Keratinocyte (primary cell): ENCODE measurements around the gene PRIMA1. TPM values are rescaled to one million over a fixed set of nuclear protein-coding genes. Genes with fewer than 3 reads are reported as not detected.

Experiments used
- DNase-seq: peaks from one replicate; pipeline ENCODE4 v3.0.0-alpha.2; 2011; ENCODE audit warnings: low read depth, missing footprints, low spot score
- FAIRE-seq: peaks from 2 replicates; lab custom pipeline; 2011; peaks lifted over from hg19 to GRCh38; lab: Jason Lieb, UNC
- H2AFZ ChIP-seq: 2 replicates; pipeline ENCODE4 v1.6.0; 2012; ENCODE audit warnings: low read length, control low read depth, inconsistent platforms; ENCODE audit not compliant: control insufficient read depth
- H3K27ac ChIP-seq: 2 replicates; pipeline ENCODE4 v1.5.1; 2011; ENCODE audit warnings: low read length; ENCODE audit not compliant: control insufficient read depth, insufficient read depth
- H3K27me3 ChIP-seq: 3 replicates; pipeline ENCODE4 v1.6.0; 2011; ENCODE audit warnings: low read length; ENCODE audit not compliant: control insufficient read depth, insufficient read depth; ENCODE audit errors: extremely low read depth
- H3K36me3 ChIP-seq, 2 experiments: 2 replicates in 1 of 2; 3 replicates in 1 of 2; pipeline ENCODE4 v1.5.1; 2011; ENCODE audit warnings: low read length in 2 of 2, mild to moderate bottlenecking in 1 of 2; ENCODE audit not compliant: control insufficient read depth in 2 of 2, insufficient read depth in 2 of 2; ENCODE audit errors: extremely low read depth in 1 of 2
- H3K4me1 ChIP-seq: 3 replicates; pipeline ENCODE4 v1.5.1; 2011; ENCODE audit warnings: low read length; ENCODE audit not compliant: control insufficient read depth, insufficient read depth; ENCODE audit errors: extremely low read depth
- H3K4me2 ChIP-seq: 3 replicates; pipeline ENCODE4 v1.6.0; 2011; ENCODE audit warnings: low read depth, low read length; ENCODE audit not compliant: control insufficient read depth, insufficient read depth; ENCODE audit errors: extremely low read depth
- H3K4me3 ChIP-seq, 3 experiments: fragments of 200-600 bp in 1 of 3; sonication (generic) in 1 of 3; 2 replicates in 2 of 3; 3 replicates in 1 of 3; pipeline ENCODE4 v1.5.1; 2011 to 2016; ENCODE audit warnings: low read length in 3 of 3, mild to moderate bottlenecking in 3 of 3, control low read depth in 2 of 3, inconsistent platforms in 1 of 3, low read depth in 1 of 3, mixed read lengths in 1 of 3, mixed run types in 1 of 3, moderate library complexity in 1 of 3; ENCODE audit not compliant: control insufficient read depth in 2 of 3, insufficient read depth in 2 of 3; ENCODE audit errors: extremely low read depth in 1 of 3
- H3K79me2 ChIP-seq: 2 replicates; pipeline ENCODE4 v1.6.0; 2012; ENCODE audit warnings: low read length; ENCODE audit not compliant: control insufficient read depth, insufficient read depth
- H3K9ac ChIP-seq: 3 replicates; pipeline ENCODE4 v1.6.0; 2011; ENCODE audit warnings: low read length; ENCODE audit not compliant: control insufficient read depth, insufficient read depth; ENCODE audit errors: extremely low read depth
- H3K9me1 ChIP-seq: 3 replicates; pipeline ENCODE4 v1.6.0; 2011; ENCODE audit warnings: low read length; ENCODE audit not compliant: control insufficient read depth, insufficient read depth; ENCODE audit errors: extremely low read depth
- H3K9me3 ChIP-seq: 2 replicates; pipeline ENCODE4 v1.5.1; 2012; ENCODE audit warnings: low read depth, low read length; ENCODE audit not compliant: control insufficient read depth
- H4K20me1 ChIP-seq: 3 replicates; pipeline ENCODE4 v1.6.0; 2011; ENCODE audit warnings: low read length; ENCODE audit not compliant: control insufficient read depth, insufficient read depth; ENCODE audit errors: extremely low read depth
- CTCF ChIP-seq, 3 experiments: IDR thresholded peaks in 1 of 3; conservative IDR thresholded peaks in 1 of 3; optimal IDR thresholded peaks in 1 of 3; 2 replicates in 2 of 3; 3 replicates in 1 of 3; pipeline versions ENCODE3 to v1.5.1; 2011; ENCODE audit warnings: low read length in 3 of 3, mild to moderate bottlenecking in 3 of 3, moderate library complexity in 2 of 3, control low read depth in 1 of 3, inconsistent platforms in 1 of 3; ENCODE audit not compliant: insufficient read depth in 2 of 3; ENCODE audit errors: extremely low read depth in 1 of 3
- EZH2 ChIP-seq: IDR thresholded peaks from one replicate; pipeline ENCODE4 v1.6.1; 2012; ENCODE audit warnings: inconsistent platforms, mild to moderate bottlenecking, low read length, moderate library complexity
- dilution Hi-C: fragments of 300-500 bp; cut with MboI; formaldehyde crosslinking; loops from one replicate; pipeline ENCODE4 v1.7.0; 2020; ENCODE audit warnings: low sequenced_read_pairs; ENCODE audit not compliant: extremely low pct_ligation_motif_present
- polyA plus RNA-seq, 5 experiments: library from polyadenylated mRNA; depleted of rRNA in 3 of 5; stranded (reverse) in 3 of 5; stranded (forward) in 1 of 5; unstranded in 1 of 5; fragments of >200 nt; gene quantifications; 1 replicate in 1 of 5; 2 replicates in 3 of 5; 3 replicates in 1 of 5; pipeline versions ENCODE4 v1.2.1 to v1.2.3, GENCODE V29; 2011 to 2012; ENCODE audit warnings: missing spikeins in 2 of 5, low read depth in 1 of 5, low replicate concordance in 1 of 5

Gene PRIMA1
- polyA plus RNA-seq, 1 donor (not counting 4 experiments of a cell fraction or from before 2014, with no cell fraction given), result not detected

- H3K9me3 ChIP-seq, result peaks cover under 1% of the 10 kb centered on the region
- H3K27me3 ChIP-seq, result no peaks in the 10 kb centered on the region
- H3K9me1 ChIP-seq, result no peaks in the 10 kb centered on the region
- no peak overlapping the region for H3K4me3 ChIP-seq
- H3K36me3 ChIP-seq, result no peaks in the 10 kb centered on the region
- no peak for DNase-seq
- TF ChIP-seq CTCF (optimal IDR thresholded peaks at IDR 0.05 in 1 of 3, IDR thresholded peaks at IDR 0.05 in 1 of 3, conservative IDR thresholded peaks at IDR 0.05 in 1 of 3; ENCODE audit: extremely low read depth in 1 of 3, insufficient read depth in 2 of 3, low read length in 3 of 3) (no peak), EZH2 (no peak)
- H3K9ac ChIP-seq, result no peak overlapping the region
- H2AFZ ChIP-seq, result no peak overlapping the region
- dilution Hi-C loops, result no loop called here
- no peak overlapping the region for H3K27ac ChIP-seq
- H4K20me1 ChIP-seq, result no peaks in the 10 kb centered on the region
- no peak overlapping the region for H3K4me2 ChIP-seq
- H3K79me2 ChIP-seq, result no peaks in the 10 kb centered on the region
- FAIRE-seq, result no peak
- H3K4me1 ChIP-seq, result no peaks in the 10 kb centered on the region
These were observed 56.5 kb downstream of the PRIMA1 start for GRCh38 chr14:93731753-93732152.

GRCh38 chr14:93729993-93730392, 58.3 kb downstream of the PRIMA1 start:
- Histone ChIP-seq H3K9ac (no peak overlapping the region), H3K4me1 (no peaks in the 10 kb centered on the region), H3K9me1 (no peaks in the 10 kb centered on the region), H3K9me3 (peaks cover 4% of the 10 kb centered on the region), H3K36me3 (no peaks in the 10 kb centered on the region), H2AFZ (no peak overlapping the region), H3K4me2 (no peak overlapping the region), H3K27me3 (no peaks in the 10 kb centered on the region), H3K79me2 (no peaks in the 10 kb centered on the region), H4K20me1 (no peaks in the 10 kb centered on the region), H3K4me3 (no peak overlapping the region), H3K27ac (no peak overlapping the region)
- FAIRE-seq (no peak), DNase-seq (no peak)
- dilution Hi-C loops, result no loop called here
- TF ChIP-seq EZH2 (no peak), CTCF (optimal IDR thresholded peaks at IDR 0.05 in 1 of 3, IDR thresholded peaks at IDR 0.05 in 1 of 3, conservative IDR thresholded peaks at IDR 0.05 in 1 of 3; ENCODE audit: extremely low read depth in 1 of 3, insufficient read depth in 2 of 3, low read length in 3 of 3) (no peak)
